ENCODE data around the gene PIP4K2C. TPM values are rescaled to one million over a fixed set of nuclear protein-coding genes. Genes with fewer than 3 reads are reported as not detected.

The PIP4K2C gene
- total RNA-seq, 1 experiment from 2014 or later = 25.2 TPM

Other genes starting within 250 kb of the PIP4K2C start
- 6.3 and 8.9 TPM in 2 replicates for gene R3HDM2, start 160.1 kb upstream of the PIP4K2C start, total RNA-seq (2014; rRNA removed; shearing (Covaris generic))
- gene INHBC, start 156.4 kb upstream of the PIP4K2C start, total RNA-seq (2014; rRNA removed; shearing (Covaris generic)) = not detected in 2 replicates
- 0.43 and 0.78 TPM in 2 replicates for gene INHBE, start 135.9 kb upstream of the PIP4K2C start, total RNA-seq (2014; rRNA removed; shearing (Covaris generic))
- 4.7 and 6.4 TPM in 2 replicates for gene GLI1, start 131.4 kb upstream of the PIP4K2C start, total RNA-seq (2014; rRNA removed; shearing (Covaris generic))
- 0.18 TPM in 1 of 2 replicates, not detected in the other for gene ARHGAP9, start 111.3 kb upstream of the PIP4K2C start, total RNA-seq (2014; rRNA removed; shearing (Covaris generic))
- 220 and 246 TPM in 2 replicates for gene MARS1, start 103.1 kb upstream of the PIP4K2C start, total RNA-seq (2014; rRNA removed; shearing (Covaris generic))
- gene DDIT3, start 70.7 kb upstream of the PIP4K2C start, total RNA-seq (2014; rRNA removed; shearing (Covaris generic)) = 23.7 and 24.6 TPM in 2 replicates
- 1.4 and 2.1 TPM in 2 replicates for gene MBD6, start 68.4 kb upstream of the PIP4K2C start, total RNA-seq (2014; rRNA removed; shearing (Covaris generic))
- 158 and 162 TPM in 2 replicates for gene DCTN2, start 44.0 kb upstream of the PIP4K2C start, total RNA-seq (2014; rRNA removed; shearing (Covaris generic))
- not detected in 2 replicates for gene KIF5A, start 41.1 kb upstream of the PIP4K2C start, total RNA-seq (2014; rRNA removed; shearing (Covaris generic))
- 21.9 and 23.0 TPM in 2 replicates for gene DTX3, start 13.6 kb downstream of the PIP4K2C start, total RNA-seq (2014; rRNA removed; shearing (Covaris generic))
- gene ARHGEF25, start 20.2 kb downstream of the PIP4K2C start, total RNA-seq (2014; rRNA removed; shearing (Covaris generic)) = 4.6 and 5.7 TPM in 2 replicates
- gene B4GALNT1, start 42.0 kb downstream of the PIP4K2C start, total RNA-seq (2014; rRNA removed; shearing (Covaris generic)) = 12.4 and 19.8 TPM in 2 replicates
- gene OS9, start 102.9 kb downstream of the PIP4K2C start, total RNA-seq (2014; rRNA removed; shearing (Covaris generic)) = 106 and 134 TPM in 2 replicates
- 11.0 and 11.3 TPM in 2 replicates for gene AGAP2, start 147.6 kb downstream of the PIP4K2C start, total RNA-seq (2014; rRNA removed; shearing (Covaris generic))
- gene TSPAN31, start 153.8 kb downstream of the PIP4K2C start, total RNA-seq (2014; rRNA removed; shearing (Covaris generic)) = 30.5 and 46.9 TPM in 2 replicates
- 721 and 790 TPM in 2 replicates for gene CDK4, start 161.1 kb downstream of the PIP4K2C start, total RNA-seq (2014; rRNA removed; shearing (Covaris generic))
- 7.2 and 14.2 TPM in 2 replicates for gene MARCHF9, start 163.9 kb downstream of the PIP4K2C start, total RNA-seq (2014; rRNA removed; shearing (Covaris generic))
- 0.18 and 3.9 TPM in 2 replicates for gene CYP27B1, start 175.9 kb downstream of the PIP4K2C start, total RNA-seq (2014; rRNA removed; shearing (Covaris generic))
- 15.6 and 30.1 TPM in 2 replicates for gene METTL1, start 180.9 kb downstream of the PIP4K2C start, total RNA-seq (2014; rRNA removed; shearing (Covaris generic))
- 5.1 and 7.0 TPM in 2 replicates for gene EEF1AKMT3, start 181.4 kb downstream of the PIP4K2C start, total RNA-seq (2014; rRNA removed; shearing (Covaris generic))
- 73.7 and 75.2 TPM in 2 replicates for gene TSFM, start 191.6 kb downstream of the PIP4K2C start, total RNA-seq (2014; rRNA removed; shearing (Covaris generic))
- gene AVIL, start 227.5 kb downstream of the PIP4K2C start, total RNA-seq (2014; rRNA removed; shearing (Covaris generic)) = 0.12 and 0.71 TPM in 2 replicates